Hematopoietic multipotent progenitor cell treated with erythropoietin and hydrocortisone succinate and interleukin-3 and kit ligand, for 15 days (in vitro differentiated cells): ENCODE results near the gene VAPB.
"Not testable (repeated sequence)": the region's sequence is repeated elsewhere in the genome, so short reads cannot be mapped to it uniquely, and the experiment has no call there.

Source experiments
- DNase-seq: peaks from one replicate; pipeline ENCODE4 v3.0.0-alpha.2; 2015; ENCODE audit warnings: low spot score

VAPB gene

GRCh38 chr20:58407201-58407873 is 18.3 kb downstream of the VAPB start:
- DNase-seq: peak; percentile 57

- DNase-seq: no peak
Observed at GRCh38 chr20:58407966-58408557, 19.0 kb downstream of the VAPB start.

GRCh38 chr20:58408603-58409246 is 19.7 kb downstream of the VAPB start:
- DNase-seq: no peak

GRCh38 chr20:58414216-58414615 is 25.2 kb downstream of the VAPB start:
- DNase-seq: not testable (repeated sequence)

GRCh38 chr20:58414786-58415185 is 25.8 kb downstream of the VAPB start:
- DNase-seq: not testable (repeated sequence)

GRCh38 chr20:58416057-58416456 is 27.0 kb downstream of the VAPB start:
- no peak for DNase-seq

GRCh38 chr20:58416835-58417234 is 27.8 kb downstream of the VAPB start:
- DNase-seq: no peak

- no peak for DNase-seq
Observed at GRCh38 chr20:58417438-58417837, 28.4 kb downstream of the VAPB start.

- DNase-seq: no peak
Observed at GRCh38 chr20:58418949-58419748, 30.1 kb downstream of the VAPB start.

- no peak for DNase-seq
Observed at GRCh38 chr20:58420798-58421496, 31.9 kb downstream of the VAPB start.

- DNase-seq: no peak
Observed at GRCh38 chr20:58421497-58421850, 32.4 kb downstream of the VAPB start.

GRCh38 chr20:58424218-58424969 is 35.4 kb downstream of the VAPB start:
- DNase-seq: no peak

GRCh38 chr20:58427571-58427970 is 38.5 kb downstream of the VAPB start:
- DNase-seq: not testable (repeated sequence)

- no peak for DNase-seq
Observed at GRCh38 chr20:58428364-58428763, 39.3 kb downstream of the VAPB start.

GRCh38 chr20:58429303-58429702 is 40.3 kb downstream of the VAPB start:
- no peak for DNase-seq

- DNase-seq: no peak
Observed at GRCh38 chr20:58431134-58431533, 42.1 kb downstream of the VAPB start.

GRCh38 chr20:58432186-58432954 is 43.3 kb downstream of the VAPB start:
- DNase-seq: no peak

GRCh38 chr20:58433029-58433647 is 44.1 kb downstream of the VAPB start:
- DNase-seq: no peak

GRCh38 chr20:58433759-58434158 is 44.7 kb downstream of the VAPB start:
- no peak for DNase-seq

- no peak for DNase-seq
Observed at GRCh38 chr20:58434326-58434725, 45.3 kb downstream of the VAPB start.
